Measurements from ENCODE around the gene RTP1.
"Not testable (repeated sequence)": the region's sequence is repeated elsewhere in the genome, so short reads cannot be mapped to it uniquely, and the experiment has no call there.

Gene RTP1

DNA sequence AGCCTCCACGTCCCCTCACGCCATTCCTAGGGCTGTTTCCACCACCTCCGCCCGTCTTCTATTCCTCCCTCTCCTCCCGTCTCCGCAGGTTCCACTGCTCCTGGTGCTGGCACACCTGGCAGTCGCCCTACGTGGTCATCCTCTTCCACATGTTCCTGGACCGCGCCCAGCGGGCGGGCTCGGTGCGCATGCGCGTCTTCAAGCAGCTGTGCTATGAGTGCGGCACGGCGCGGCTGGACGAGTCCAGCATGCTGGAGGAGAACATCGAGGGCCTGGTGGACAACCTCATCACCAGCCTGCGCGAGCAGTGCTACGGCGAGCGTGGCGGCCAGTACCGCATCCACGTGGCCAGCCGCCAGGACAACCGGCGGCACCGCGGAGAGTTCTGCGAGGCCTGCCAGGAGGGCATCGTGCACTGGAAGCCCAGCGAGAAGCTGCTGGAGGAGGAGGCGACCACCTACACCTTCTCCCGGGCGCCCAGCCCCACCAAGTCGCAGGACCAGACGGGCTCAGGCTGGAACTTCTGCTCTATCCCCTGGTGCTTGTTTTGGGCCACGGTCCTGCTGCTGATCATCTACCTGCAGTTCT is 2.3 kb downstream of the RTP1 start:
- DNase-seq = not testable (repeated sequence)

GRCh38 chr3:187205683-187206082 is 8.4 kb downstream of the RTP1 start:
- DNase-seq = no peak

GRCh38 chr3:187207062-187207461 is 9.8 kb downstream of the RTP1 start:
- no peak for DNase-seq

- no peak for DNase-seq
Observed at GRCh38 chr3:187207624-187208023, 10.3 kb downstream of the RTP1 start.

DNA sequence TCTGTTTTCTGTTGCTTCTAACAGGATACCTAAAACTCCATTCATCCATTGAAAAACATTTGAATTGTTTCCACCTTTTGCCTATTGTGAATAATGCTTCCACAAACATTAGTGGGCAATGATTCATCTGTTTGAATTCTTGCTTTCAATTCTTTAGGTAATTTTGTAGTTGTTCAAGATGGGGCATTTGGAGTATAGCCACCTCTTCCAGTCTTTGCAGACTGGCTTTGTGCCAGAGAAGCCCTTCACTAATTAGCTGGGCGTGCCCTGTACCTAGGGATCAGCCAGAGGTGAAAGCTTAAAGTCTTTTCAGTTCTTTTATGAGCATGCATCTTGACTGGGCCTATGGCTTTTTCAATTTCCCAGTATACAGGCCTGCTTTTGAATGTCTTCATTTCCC is 10.9 kb downstream of the RTP1 start:
- no peak for DNase-seq

DNA sequence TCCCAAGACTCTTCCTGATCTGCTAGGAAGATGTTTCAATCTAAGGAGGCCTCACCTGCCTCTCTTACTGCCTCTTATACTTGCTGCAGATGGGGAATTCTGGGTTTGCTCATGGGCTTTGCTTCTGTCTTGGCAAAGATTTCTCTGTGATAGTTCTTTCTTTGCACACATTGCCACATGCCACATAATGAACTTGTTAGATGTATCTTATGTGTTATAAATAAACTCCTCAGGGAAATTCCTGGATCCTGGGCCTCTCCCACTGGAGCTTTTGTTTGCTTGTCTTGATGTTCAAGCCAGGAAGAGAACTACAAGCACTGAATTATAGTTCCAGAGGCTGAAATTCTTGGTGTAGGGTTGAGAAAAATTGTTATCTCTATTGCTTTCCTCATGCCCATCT is 12.2 kb downstream of the RTP1 start:
- no peak for DNase-seq

DNA sequence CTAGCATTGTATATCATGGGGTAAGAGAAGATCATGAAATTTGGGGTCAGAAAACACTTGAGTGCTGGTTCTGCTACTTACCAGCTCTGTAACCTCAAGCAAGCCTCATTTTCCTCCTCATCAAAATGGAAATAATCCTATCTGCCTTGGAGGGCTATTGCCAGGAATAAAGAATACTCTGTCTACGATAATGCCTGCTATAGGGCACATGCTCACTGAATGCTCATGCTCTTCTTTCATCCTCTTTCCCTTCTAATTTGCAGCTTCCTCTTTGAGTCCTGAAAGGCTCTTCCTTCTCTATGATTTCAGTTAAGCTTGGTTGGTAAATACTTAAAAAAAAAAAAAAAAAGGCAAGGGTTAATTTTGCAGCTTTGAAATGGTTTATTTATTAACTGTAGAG is 12.8 kb downstream of the RTP1 start:
- DNase-seq = no peak

DNA sequence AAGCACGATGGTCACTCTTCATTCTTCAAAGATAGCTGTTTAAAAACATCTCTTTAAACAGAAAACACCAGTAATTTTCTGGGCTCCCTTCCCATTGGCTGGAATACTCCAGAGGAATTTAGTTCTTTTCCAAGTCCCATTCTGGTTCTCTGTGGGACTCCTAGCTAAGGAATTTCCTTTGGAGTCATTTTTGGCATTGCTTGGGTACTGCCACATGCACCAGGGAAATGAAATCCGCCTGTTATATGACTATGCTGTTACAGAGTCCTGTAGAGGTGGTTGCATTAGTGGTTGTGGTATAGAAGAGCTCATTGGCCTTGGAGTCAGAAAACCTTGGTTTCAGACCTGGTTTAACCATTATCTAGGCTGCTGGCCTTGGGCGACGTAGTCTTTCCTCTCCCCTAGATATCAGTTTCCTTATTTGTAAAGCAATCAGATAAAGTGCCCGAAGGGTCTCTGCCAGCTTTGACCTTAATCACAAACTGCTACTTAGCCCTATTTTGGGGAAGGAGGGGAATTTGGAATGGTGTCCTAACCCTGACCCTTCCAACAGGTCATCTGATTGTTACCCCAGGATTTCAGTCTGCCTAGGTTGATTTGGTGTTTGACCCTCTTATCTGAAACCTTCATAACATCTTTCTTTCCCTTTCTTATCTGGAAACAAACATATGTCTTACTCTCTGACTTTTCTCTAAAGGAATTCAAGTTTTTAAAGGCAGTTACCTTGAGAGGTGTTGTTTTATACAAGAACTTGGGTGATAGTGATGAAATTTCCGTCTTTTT is 13.4 kb downstream of the RTP1 start:
- DNase-seq = no peak

DNA sequence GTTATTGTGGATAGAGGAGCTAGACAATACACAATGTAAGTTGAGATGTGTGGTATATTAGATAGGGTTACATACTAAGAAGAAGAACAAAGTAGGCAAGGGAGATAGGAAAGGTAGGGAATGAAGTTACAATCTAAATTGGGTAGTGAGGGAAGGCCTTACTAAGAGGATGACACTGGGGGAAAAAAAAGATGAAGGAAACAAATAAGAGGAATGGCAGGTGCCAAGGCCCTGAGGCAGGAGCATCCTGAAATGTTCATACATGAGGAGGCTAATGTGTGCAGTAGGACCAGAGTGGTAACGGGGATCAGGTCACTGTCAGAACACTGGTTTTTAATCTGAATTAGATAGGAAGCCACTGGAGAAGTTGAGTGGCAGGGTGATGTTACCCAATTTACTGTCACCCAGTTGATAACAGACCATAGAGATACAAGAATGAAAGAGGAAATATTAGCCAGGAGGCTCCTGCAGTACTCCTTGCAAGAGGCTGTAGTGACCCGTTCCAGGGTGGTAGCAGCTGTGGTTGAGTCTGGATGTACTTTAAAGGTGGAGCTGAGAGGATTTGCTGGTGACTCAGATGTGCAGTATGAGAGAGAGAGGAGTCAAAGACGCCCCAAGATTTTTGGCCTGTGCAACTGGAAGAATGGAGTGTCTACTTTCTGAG is 14.4 kb downstream of the RTP1 start:
- no peak for DNase-seq

- no peak for DNase-seq
Observed at GRCh38 chr3:187212196-187212545, 14.9 kb downstream of the RTP1 start.

DNA sequence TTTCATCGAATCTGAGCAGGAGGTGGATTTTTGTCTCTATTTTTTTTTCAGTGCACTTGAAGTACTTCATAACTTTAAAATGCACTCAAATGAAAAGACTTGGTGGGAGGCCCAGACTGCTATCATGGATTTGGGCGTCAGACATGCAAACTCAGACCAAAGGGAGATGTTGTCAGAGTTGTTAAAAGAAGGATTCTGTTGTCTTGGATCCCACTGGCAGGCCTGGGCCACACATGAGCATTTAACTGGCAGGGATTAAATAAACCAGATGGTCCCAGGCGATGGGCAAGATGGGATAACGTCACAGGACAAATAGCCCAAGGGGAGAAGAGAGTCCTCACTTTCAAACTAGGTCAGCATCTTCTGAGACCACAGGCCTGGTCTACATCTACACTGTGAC is 15.4 kb downstream of the RTP1 start:
- no peak for DNase-seq

DNA sequence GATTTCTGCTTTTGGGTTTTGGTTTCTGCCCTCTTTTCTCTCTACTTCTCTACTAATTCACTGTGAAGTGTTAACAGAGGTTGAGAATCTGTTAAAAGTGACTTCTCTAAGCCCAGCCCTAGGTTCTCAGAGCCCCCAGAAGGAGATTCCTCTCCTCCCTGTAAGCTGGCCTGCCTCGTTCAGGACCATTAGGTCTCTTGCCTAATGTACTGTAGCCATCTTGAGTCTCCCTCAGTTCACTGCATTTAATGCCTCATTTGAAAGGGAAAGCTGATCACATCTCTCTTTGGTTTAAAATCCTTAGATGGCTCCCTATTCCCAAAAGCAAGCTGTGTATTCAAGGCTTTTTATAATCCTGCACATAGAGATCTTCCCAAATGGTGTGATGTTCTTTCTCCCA is 16.3 kb downstream of the RTP1 start:
- no peak for DNase-seq

DNA sequence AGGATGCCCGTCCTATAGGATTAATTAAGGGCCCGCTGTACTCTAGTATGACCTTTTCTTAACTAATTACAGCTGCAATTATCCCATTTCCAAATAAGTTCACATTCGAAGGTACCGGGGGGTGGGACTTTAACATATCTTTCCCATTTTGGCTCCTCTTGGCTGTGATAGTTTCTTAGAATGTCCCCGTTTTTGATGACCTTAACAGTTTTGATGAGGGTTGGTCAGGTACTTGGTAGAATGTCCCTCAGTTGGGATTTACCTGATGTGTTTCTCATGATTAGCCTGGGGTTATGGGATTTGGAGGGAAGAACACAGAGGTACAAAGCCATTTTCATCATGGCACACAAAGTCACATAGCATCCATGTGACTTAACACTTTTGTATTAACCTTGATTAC is 18.2 kb downstream of the RTP1 start:
- no peak for DNase-seq

DNA sequence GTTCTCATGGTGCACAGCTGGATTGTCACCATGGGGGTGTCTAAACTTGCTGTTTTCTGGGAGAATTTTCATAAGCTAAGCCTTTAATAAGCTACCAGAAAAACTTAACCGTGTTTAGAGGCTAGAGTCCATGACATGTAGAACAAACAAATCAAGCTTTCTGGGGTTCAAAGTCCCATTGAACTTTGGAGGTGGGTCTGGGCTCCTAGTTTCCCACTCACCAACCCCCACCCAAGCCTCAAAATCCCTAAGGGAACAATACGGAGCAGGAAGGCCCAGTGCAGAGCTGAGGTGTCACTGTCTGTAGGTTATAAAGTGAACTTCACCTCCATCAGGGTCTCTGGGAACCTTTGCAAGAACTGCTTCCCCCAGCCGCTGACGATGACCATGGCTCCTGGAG is 25.5 kb downstream of the RTP1 start:
- no peak for DNase-seq

DNA sequence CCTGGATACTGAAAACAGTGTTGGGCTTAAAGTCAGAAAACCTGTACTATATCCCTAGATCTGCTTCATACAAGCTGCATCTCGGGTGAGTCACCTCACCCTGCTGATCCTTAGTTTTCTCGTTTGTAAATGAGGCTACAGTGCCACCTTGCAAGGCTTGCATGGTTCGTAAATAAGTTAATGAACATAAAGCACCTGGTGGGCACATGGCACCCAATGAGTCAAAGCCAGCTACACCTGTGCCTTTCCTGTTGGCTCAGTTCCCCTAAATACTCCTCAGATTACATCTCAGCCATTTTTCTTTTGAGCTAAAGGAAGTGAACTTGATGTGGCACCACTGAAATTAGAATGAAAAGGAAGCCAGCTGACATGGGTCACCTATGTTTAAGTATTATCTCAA is 26.5 kb downstream of the RTP1 start:
- DNase-seq = no peak

GRCh38 chr3:187227658-187228258 is 30.5 kb downstream of the RTP1 start:
- DNase-seq = no peak

GRCh38 chr3:187228740-187229139 is 31.5 kb downstream of the RTP1 start:
- no peak for DNase-seq

DNA sequence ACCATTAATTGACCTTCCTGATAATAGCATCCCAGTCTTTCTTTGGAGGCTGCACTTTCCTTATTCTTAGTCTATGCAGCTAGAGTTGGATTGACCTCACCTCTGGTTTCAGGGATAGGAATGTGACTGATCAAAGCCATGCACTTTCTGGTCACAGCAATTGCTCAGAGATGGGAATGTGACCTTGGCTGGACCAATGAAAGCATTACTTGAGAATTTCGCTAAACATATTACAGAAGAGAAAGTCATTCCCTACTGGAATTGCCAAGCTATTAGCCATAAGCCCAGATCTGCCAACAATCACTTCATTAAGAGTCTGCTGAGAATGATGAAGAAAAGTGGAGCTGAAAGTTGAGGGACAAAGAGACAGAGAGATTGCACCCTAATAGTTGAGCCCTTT is 32.7 kb downstream of the RTP1 start:
- no peak for DNase-seq

DNA sequence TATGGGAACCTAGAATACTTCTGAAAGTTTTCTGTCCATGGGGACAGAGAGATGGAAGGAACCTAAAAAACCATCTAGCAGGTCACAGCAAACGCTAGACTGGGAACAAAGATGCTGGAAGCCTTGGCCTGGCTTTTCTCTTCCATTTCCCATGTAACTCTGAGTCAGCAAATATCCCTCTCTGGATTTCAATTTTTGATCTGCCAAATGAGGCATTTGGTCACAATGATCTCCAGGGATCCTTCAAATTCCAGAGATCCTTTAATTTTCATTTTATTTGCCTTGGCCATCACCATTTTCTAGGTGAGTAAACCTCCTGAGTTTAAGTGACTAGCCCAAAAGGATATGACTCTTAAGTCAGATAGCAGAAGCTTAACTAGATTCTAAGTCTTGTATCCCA is 39.7 kb downstream of the RTP1 start:
- no peak for DNase-seq

DNA sequence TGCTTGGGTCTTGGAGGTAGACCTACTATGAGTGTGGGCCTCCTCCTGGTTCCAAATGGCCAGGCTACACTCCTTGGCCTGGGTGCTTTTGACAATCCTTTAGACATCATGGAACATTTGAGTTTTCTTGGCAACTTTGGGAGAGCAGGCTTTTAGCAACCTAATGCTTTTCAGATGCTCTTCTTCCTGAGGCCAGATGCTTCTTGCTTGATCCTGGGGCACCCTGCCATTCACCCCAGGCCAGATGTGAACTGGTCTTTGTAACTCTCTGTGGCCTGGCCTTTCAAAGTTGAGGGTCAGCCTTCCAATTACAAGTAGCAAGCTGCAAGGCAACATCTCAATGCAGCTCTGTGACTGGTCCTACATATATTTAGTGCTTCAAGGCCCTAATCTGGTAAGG is 40.5 kb downstream of the RTP1 start:
- DNase-seq = no peak

DNA sequence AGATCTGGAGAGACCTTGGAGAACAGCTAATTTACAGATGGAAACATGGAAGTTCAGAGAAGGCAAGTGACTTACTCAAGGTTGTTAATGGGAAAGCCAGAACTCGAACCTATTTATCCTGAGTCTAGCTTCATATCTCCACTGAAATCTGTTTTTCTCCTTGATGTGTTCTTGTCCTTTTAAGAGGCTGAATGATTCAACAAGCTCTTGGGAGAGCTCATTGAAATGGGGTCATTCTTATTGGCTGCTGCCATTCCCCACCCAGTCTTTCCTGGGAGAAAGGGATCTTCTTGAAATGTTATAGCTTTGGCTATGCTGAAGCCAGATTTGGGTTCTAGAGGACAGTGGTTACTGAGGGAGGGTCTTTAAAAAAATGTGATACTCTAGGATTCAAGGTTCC is 41.0 kb downstream of the RTP1 start:
- DNase-seq = no peak

GRCh38 chr3:187238835-187239234 is 41.5 kb downstream of the RTP1 start:
- DNase-seq = not testable (repeated sequence)

DNA sequence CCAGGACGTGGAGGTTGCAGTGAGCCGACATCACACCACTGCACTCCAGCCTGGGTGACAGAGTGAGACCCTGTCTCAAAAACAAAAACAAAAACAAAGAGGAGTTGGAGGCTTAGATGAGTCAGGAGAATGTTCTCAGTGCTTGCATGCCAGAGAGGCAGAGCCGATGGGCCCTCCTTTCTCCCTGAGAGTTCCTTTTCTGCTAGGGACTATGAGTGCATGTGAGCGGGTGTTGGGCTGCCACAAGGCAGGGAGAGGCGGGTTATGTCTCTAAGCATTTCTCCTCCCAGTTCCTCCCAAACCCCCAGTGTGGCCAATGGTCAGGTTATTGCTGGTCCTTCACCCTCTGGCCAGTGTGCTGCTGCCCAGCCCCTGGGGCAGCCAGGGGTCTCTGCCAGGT is 45.1 kb downstream of the RTP1 start:
- DNase-seq = no peak

DNA sequence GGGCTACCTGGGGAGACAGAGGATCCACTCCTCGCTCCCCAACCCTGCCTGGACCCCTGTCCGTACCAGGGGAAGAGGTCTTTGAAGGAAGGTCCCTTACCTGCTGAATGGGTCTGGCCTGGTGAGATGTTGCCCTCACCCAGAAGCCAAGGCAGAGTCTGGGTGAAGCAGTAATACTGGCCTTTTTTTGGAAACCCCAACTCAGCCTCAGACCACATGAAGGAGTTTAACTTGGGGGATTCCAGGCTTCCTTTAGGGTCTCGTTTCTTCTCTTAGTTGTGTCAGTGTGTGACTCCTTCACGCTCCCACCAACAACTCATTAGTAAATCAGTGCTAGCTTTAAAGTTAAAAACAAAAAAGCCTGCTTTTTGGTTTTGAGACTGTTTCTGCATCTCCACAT is 45.6 kb downstream of the RTP1 start:
- no peak for DNase-seq

Data from AML-193 (cell line).